LNCAP (cell line): ENCODE measurements around the gene DIAPH1.

Experiments used
- CTCF ChIP-seq: fragments of 450-650 bp; IDR thresholded peaks from 2 replicates; pipeline ENCODE4 v1.5.1; 2017; ENCODE audit warnings: mild to moderate bottlenecking

DIAPH1 gene

GRCh38 chr5:141618804-141619554, at the start of gene DIAPH1:
TSS of gene DIAPH1 (minus strand) at chr5:141619000. CDS start at chr5:141618914, 86 bp downstream.
- TF ChIP-seq CTCF = peak; percentile 97

- TF ChIP-seq CTCF = no peak
Measured at GRCh38 chr5:141665995-141666940, 47.5 kb upstream of the DIAPH1 start.

- TF ChIP-seq CTCF = peak; percentile 97
Measured at GRCh38 chr5:141664733-141665461, 46.1 kb upstream of the DIAPH1 start.

- TF ChIP-seq CTCF = no peak
Measured at GRCh38 chr5:141663506-141663905, 44.7 kb upstream of the DIAPH1 start.

GRCh38 chr5:141662028-141662427, 43.2 kb upstream of the DIAPH1 start:
- no peak for TF ChIP-seq CTCF

GRCh38 chr5:141657937-141658545, 39.2 kb upstream of the DIAPH1 start:
- no peak for TF ChIP-seq CTCF

GRCh38 chr5:141657404-141657803, 38.6 kb upstream of the DIAPH1 start:
- TF ChIP-seq CTCF = no peak
